A549 (cell line): ENCODE data around the gene ARID5A. TPM values are rescaled to one million over a fixed set of nuclear protein-coding genes. Genes with fewer than 3 reads are reported as not detected.
A peak's percentile ranks its signal among the peaks of the same experiment; 100 is the strongest.

Experiments
- ATAC-seq, 2 experiments: fragments of 200-7000 bp in 1 of 2; fragments of >200 bp in 1 of 2; cut with Nextera tagmentation in 1 of 2; cut with Tn5 transposase in 1 of 2; 3 replicates each; pipeline versions ENCODE4 v1.8.0 to v1.9.1; 2018 to 2020; ENCODE audit warnings: mild to moderate bottlenecking in 1 of 2, moderate library complexity in 1 of 2
- CTCF ChIA-PET: fragments of 300-600 bp; sonication (Branson Sonifier 250); formaldehyde crosslinking; extraction: SDS; loops from one replicate; lab custom pipeline; 2021; ENCODE audit warnings: antibody characterized with exemption, inconsistent platforms; lab: Yijun Ruan, JAX
- POLR2A ChIA-PET: fragments of 350-600 bp; formaldehyde crosslinking; extraction: SDS; loops from one replicate; lab custom pipeline; 2021; ENCODE audit warnings: antibody characterized with exemption, inconsistent platforms; lab: Yijun Ruan, JAX
- DNase-seq, 2 experiments: peaks; one replicate each; pipeline versions ENCODE4 v3.0.0 to v3.0.0-alpha.2; 2011 to 2016; ENCODE audit warnings: low read depth in 1 of 2, low spot score in 1 of 2
- FAIRE-seq: peaks from 2 replicates; lab custom pipeline; 2011; peaks lifted over from hg19 to GRCh38; lab: Jason Lieb, UNC
- H3K27ac ChIP-seq, 2 experiments: fragments of >200 bp; sonication (Bioruptor Twin); formaldehyde crosslinking; 3 replicates each; pipeline ENCODE4 v1.5.1; 2016 to 2017
- H3K4me1 ChIP-seq: fragments of >200 bp; sonication (Bioruptor Twin); formaldehyde crosslinking; 3 replicates; pipeline ENCODE4 v1.6.1; 2016
- H3K4me2 ChIP-seq: fragments of >200 bp; sonication (Bioruptor Twin); formaldehyde crosslinking; 3 replicates; pipeline ENCODE4 v1.6.1; 2016
- H3K4me3 ChIP-seq: fragments of >200 bp; sonication (Bioruptor Twin); formaldehyde crosslinking; 3 replicates; pipeline ENCODE4 v1.5.1; 2016
- H3K9me3 ChIP-seq: fragments of >200 bp; sonication (Bioruptor Twin); formaldehyde crosslinking; 3 replicates; pipeline ENCODE4 v1.6.1; 2016
- ATOH8 ChIP-seq: fragments of 250-450 bp; sonication (Bioruptor Pico); IDR thresholded peaks from 2 replicates; pipeline ENCODE4 v1.5.0; 2020; ENCODE audit warnings: low read depth, mild to moderate bottlenecking, moderate library complexity
- BCL3 ChIP-seq: fragments of >200 bp; sonication (Bioruptor Twin); formaldehyde crosslinking; IDR thresholded peaks from 3 replicates; pipeline ENCODE4 v1.6.1; 2016
- BHLHE40 ChIP-seq: IDR thresholded peaks from 2 replicates; pipeline ENCODE4 v1.6.1; 2012; ENCODE audit warnings: low read depth, low read length, inconsistent platforms
- CTCF ChIP-seq: fragments of >200 bp; sonication (Bioruptor Twin); formaldehyde crosslinking; IDR thresholded peaks from 3 replicates; pipeline ENCODE4 v1.5.1; 2016
- E2F6 ChIP-seq: IDR thresholded peaks from 2 replicates; pipeline ENCODE4 v1.6.1; 2012; ENCODE audit warnings: low read depth, borderline replicate concordance
- FOXS1 ChIP-seq: fragments of 250-450 bp; sonication (Bioruptor Pico); IDR thresholded peaks from 2 replicates; pipeline ENCODE4 v1.5.0; 2020; ENCODE audit warnings: mild to moderate bottlenecking, moderate library complexity
- HOXA7 ChIP-seq: fragments of 250-450 bp; sonication (Bioruptor Pico); IDR thresholded peaks from 2 replicates; pipeline ENCODE4 v1.5.0; 2020; ENCODE audit warnings: mild to moderate bottlenecking, moderate library complexity
- HOXB13 ChIP-seq: fragments of 250-450 bp; sonication (Bioruptor Pico); IDR thresholded peaks from 2 replicates; pipeline ENCODE4 v1.5.0; 2020; ENCODE audit warnings: low read depth, mild to moderate bottlenecking, moderate library complexity
- MAX ChIP-seq: IDR thresholded peaks from 2 replicates; pipeline ENCODE4 v1.6.1; 2012
- MAZ ChIP-seq: fragments of 150-350 bp; IDR thresholded peaks from 2 replicates; pipeline ENCODE4 v1.6.1; 2014; ENCODE audit warnings: antibody characterized with exemption, low read depth, low read length, borderline replicate concordance
- MYC ChIP-seq: IDR thresholded peaks from 2 replicates; pipeline ENCODE4 v1.6.1; 2012; ENCODE audit warnings: mild to moderate bottlenecking, inconsistent platforms, low read length, improper control_type of control experiment, borderline replicate concordance
- NPAS2 ChIP-seq: fragments of 250-450 bp; sonication (Bioruptor Pico); IDR thresholded peaks from 2 replicates; pipeline ENCODE4 v1.8.0; 2022; ENCODE audit warnings: mild to moderate bottlenecking, moderate library complexity, borderline replicate concordance
- PHF8 ChIP-seq: fragments of 200-600 bp; sonication (generic); IDR thresholded peaks from 2 replicates; pipeline ENCODE4 v1.6.1; 2016; ENCODE audit warnings: low read depth, mild to moderate bottlenecking, antibody characterized with exemption, moderate library complexity, borderline replicate concordance
- RAD21 ChIP-seq, 2 experiments: fragments of >200 bp in 1 of 2; sonication (Bioruptor Twin) in 1 of 2; formaldehyde crosslinking in 1 of 2; IDR thresholded peaks in 1 of 2; conservative IDR thresholded peaks in 1 of 2; 2 replicates in 1 of 2; 3 replicates in 1 of 2; pipeline ENCODE4 v1.6.1; 2012 to 2018; ENCODE audit warnings: inconsistent platforms in 1 of 2
- RARB ChIP-seq: fragments of 250-450 bp; sonication (Bioruptor Pico); IDR thresholded peaks from 2 replicates; pipeline ENCODE4 v1.8.0; 2021; ENCODE audit warnings: mild to moderate bottlenecking, moderate library complexity
- SMC3 ChIP-seq: fragments of >200 bp; sonication (Bioruptor Twin); formaldehyde crosslinking; IDR thresholded peaks from 3 replicates; pipeline ENCODE4 v1.6.1; 2018; ENCODE audit warnings: inconsistent platforms
- SREBF2 ChIP-seq: fragments of 450-650 bp; IDR thresholded peaks from 2 replicates; pipeline ENCODE4 v1.6.1; 2014; ENCODE audit warnings: mild to moderate bottlenecking, moderate library complexity
- TFCP2L1 ChIP-seq: fragments of 250-450 bp; sonication (Bioruptor Pico); IDR thresholded peaks from 2 replicates; pipeline ENCODE4 v1.5.0; 2021; ENCODE audit warnings: mild to moderate bottlenecking
- ZNF302 ChIP-seq: fragments of 250-450 bp; sonication (Bioruptor Pico); IDR thresholded peaks from 2 replicates; pipeline ENCODE4 v1.9.0; 2021; ENCODE audit warnings: inconsistent platforms, mild to moderate bottlenecking, moderate library complexity
- ZSCAN20 ChIP-seq: fragments of 250-450 bp; sonication (Bioruptor Pico); IDR thresholded peaks from 2 replicates; pipeline ENCODE4 v1.8.0; 2022; ENCODE audit warnings: mild to moderate bottlenecking, moderate library complexity
- WGBS: methylation state at CpG from one replicate; pipeline ENCODE4 v1.1.6; 2017; ENCODE audit errors: missing lambda C conversion rate; 5-methylcytosine and 5-hydroxymethylcytosine counted together
- polyA plus RNA-seq, 4 experiments: library from polyadenylated mRNA; depleted of rRNA in 3 of 4; stranded (reverse); fragments of >200 nt; fragmentation: RNase III in 1 of 4; extraction: RNeasy Plus Mini Kit Qiagen cat#74134 plus additional on column Dnase treatment in 1 of 4; gene quantifications; 2 replicates in 3 of 4; 3 replicates in 1 of 4; pipeline ENCODE4 v1.2.3, GENCODE V29; 2011 to 2017

ARID5A gene
- polyA plus RNA-seq, 2 of the 4 experiments (the other 2 are of a cell fraction), result 1.2 to 4.4 TPM

DNA sequence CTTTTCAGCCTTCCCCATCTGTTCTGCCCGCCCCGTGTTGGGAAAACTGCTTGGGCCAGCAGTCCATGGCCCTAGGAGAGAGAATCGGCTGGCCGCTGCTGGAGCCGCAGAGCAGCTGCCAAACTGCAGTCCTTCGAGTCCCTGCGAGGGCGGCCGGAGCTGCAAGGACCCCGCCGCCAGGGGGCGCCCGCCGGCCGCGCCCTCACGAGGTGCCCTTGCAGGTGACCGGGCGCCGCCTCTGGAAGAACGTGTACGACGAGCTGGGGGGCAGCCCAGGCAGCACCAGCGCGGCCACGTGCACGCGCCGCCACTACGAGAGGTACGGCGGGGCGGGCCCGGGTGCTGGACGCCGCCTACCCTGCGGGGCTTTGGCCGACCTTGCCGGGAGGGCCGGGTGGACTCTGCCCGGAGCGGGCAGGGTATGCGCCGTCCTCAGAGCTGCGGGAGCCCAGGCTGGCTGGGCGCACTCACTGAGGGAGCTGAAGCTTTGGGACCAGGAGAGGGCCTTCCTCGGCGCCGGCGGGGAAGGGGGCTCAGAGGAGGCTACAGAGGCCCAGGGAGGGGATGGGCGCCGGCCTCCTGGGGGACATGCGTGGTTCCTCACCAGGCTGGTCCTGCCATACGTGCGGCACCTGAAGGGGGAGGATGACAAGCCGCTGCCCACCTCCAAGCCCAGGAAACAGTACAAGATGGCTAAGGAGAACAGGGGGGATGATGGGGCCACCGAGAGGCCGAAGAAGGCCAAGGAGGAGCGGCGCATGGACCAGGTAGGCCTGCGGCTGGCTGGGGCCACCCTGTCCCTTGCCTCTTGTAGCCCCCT is 13.6 kb downstream of the ARID5A start:
- no peak for FAIRE-seq
- H3K4me2 ChIP-seq, result peak overlapping the region; percentile 64
- TF ChIP-seq SREBF2 (0 out of 2 replicates have a peak, but pooled peaks have one; percentile 11), SMC3 (peak; percentile 96), PHF8 (no peak), NPAS2 (CRISPR knock-in tag) (peak; percentile 90), RAD21 (conservative IDR thresholded peaks at IDR 0.05 in 1 of 2, IDR thresholded peaks at IDR 0.05 in 1 of 2) (peak; percentile 81 to 96), CTCF (peak; percentile 97), E2F6 (peak; percentile 52; the same call in 1 of the 2 replicates), BHLHE40 (peak; percentile 48; the same call in 1 of the 2 replicates), RARB (CRISPR knock-in tag) (no peak), MYC (peak; percentile 43; the same call in 1 of the 2 replicates), MAX (peak; percentile 87)
- TF ChIP-seq, all 56 proteins: peak for 9
- ChIA-PET CTCF (interaction anchor here (0.5 to 12.0 kb wide), 68 partner anchors 11 to 562 kb away, joined by 3 to 186 read pairs (median 5); partner anchors contain the start of genes ANKRD36, ANKRD39, ASTL and CNNM3), POLR2A (interaction anchor here (0.8 to 1.2 kb wide), 3 partner anchors 88 to 308 kb away, joined by 3 to 7 read pairs (median 6); partner anchors contain the start of genes ANKRD39, CNNM4 and KANSL3)
- peak overlapping the region; percentile 13; the same call in 1 of the 3 replicates for H3K4me3 ChIP-seq
- no peaks in the 10 kb centered on the region for H3K9me3 ChIP-seq
- ATAC-seq, result peak; percentile 77 to 89
- DNase-seq, result peak; percentile 51 to 84
- peak overlapping the region; percentile 72 to 88 for H3K27ac ChIP-seq
- WGBS, result 38% methylated on average over 32 of the region's 61 CpGs
- H3K4me1 ChIP-seq, result peaks cover 24% of the 10 kb centered on the region

GRCh38 chr2:96550787-96551604 is 14.4 kb downstream of the ARID5A start:
- FAIRE-seq, result no peak
- CTCF ChIA-PET, result interaction anchor here (0.7 to 12.0 kb wide), 36 partner anchors 10 to 561 kb away, joined by 3 to 186 read pairs (median 7); partner anchors contain the start of genes ANKRD36, ANKRD39, ASTL and CNNM3

More at GRCh38 chr2:96550787-96551604, 14.4 kb downstream of the ARID5A start:
- Histone ChIP-seq H3K4me2 (peak overlapping the region; percentile 64; the same call in 1 of the 3 replicates), H3K27ac (peak overlapping the region; percentile 72 to 88; a peak in 4 of 6 replicates), H3K4me1 (peaks cover 32% of the 10 kb centered on the region), H3K4me3 (no peak overlapping the region), H3K9me3 (no peaks in the 10 kb centered on the region)
- WGBS, result 100% methylated on average over 6 of the region's 14 CpGs
- no peak for TF ChIP-seq NPAS2 (CRISPR knock-in tag)
- TF ChIP-seq BCL3, result no peak
- no peak for TF ChIP-seq HOXA7 (CRISPR knock-in tag)
- TF ChIP-seq ATOH8 (CRISPR knock-in tag), result no peak
- TF ChIP-seq ZNF302 (CRISPR knock-in tag), result no peak
- TF ChIP-seq TFCP2L1 (CRISPR knock-in tag), result no peak
- TF ChIP-seq ZSCAN20 (CRISPR knock-in tag), result no peak
- TF ChIP-seq RAD21 (conservative IDR thresholded peaks at IDR 0.05 in 1 of 2, IDR thresholded peaks at IDR 0.05 in 1 of 2), result no peak
- TF ChIP-seq MAZ, result no peak
- TF ChIP-seq HOXB13 (CRISPR knock-in tag), result no peak
- TF ChIP-seq SREBF2, result no peak
- no peak for TF ChIP-seq FOXS1 (CRISPR knock-in tag)
- no peak for TF ChIP-seq MAX
- TF ChIP-seq BHLHE40, result no peak
- ATAC-seq (no peak), DNase-seq (no peak)
- POLR2A ChIA-PET, result interaction anchor here (0.9 to 1.2 kb wide), 2 partner anchors 87 to 210 kb away, joined by 3 to 7 read pairs; partner anchors contain the start of genes CNNM4 and KANSL3
